Uterus (tissue), 2 donors: ENCODE data around the gene BCL2L14.

Experiments
- CTCF ChIP-seq, 4 experiments: fragments of 200-600 bp in 2 of 4; fragments of 450-650 bp in 2 of 4; sonication (generic) in 2 of 4; IDR thresholded peaks; one replicate each; pipeline ENCODE4 v1.5.1; 2016 to 2019; ENCODE audit warnings: antibody characterized with exemption in 4 of 4, mild to moderate bottlenecking in 2 of 4, moderate library complexity in 1 of 4
- POLR2A ChIP-seq, 2 donors: fragments of 450-650 bp; IDR thresholded peaks; one replicate each; pipeline ENCODE4 v1.6.1; 2016; ENCODE audit warnings: antibody characterized with exemption in 2 of 2, mild to moderate bottlenecking in 1 of 2, moderate library complexity in 1 of 2

GRCh38 chr12:12036901-12037300, 33.8 kb upstream of the BCL2L14 start:
- TF ChIP-seq CTCF (IDR thresholded peaks at IDR 0.05) (no peak), POLR2A (IDR thresholded peaks at IDR 0.05) (no peak)
